Brain microvascular endothelial cell (primary cell): Measurements from ENCODE around the gene SERPINI2.

Experiments used
- DNase-seq: peaks from one replicate; pipeline ENCODE4 v3.0.0-alpha.2; 2020
- H3K27ac ChIP-seq: fragments of 250-450 bp; sonication (Bioruptor Pico); 2 replicates; pipeline ENCODE4 v1.5.1; 2020; ENCODE audit warnings: mild to moderate bottlenecking, moderate library complexity
- H3K27me3 ChIP-seq: fragments of 250-450 bp; sonication (Bioruptor Pico); replicated peaks from 2 replicates; pipeline ENCODE4 v1.5.1; 2020; ENCODE audit warnings: mild to moderate bottlenecking
- H3K36me3 ChIP-seq: fragments of 250-450 bp; sonication (Bioruptor Pico); replicated peaks from 2 replicates; pipeline ENCODE4 v1.5.1; 2020; ENCODE audit warnings: mild to moderate bottlenecking
- H3K4me3 ChIP-seq: 2 replicates; pipeline ENCODE4 v1.5.1; 2011; ENCODE audit warnings: low read depth, mild to moderate bottlenecking, control low read depth, low read length, moderate library complexity
- in situ Hi-C: cut with HindIII; loops from 2 replicates; pipeline ENCODE4 v1.10.0; 2017; ENCODE audit warnings: low sequenced_read_pairs, low pct_ligation_motif_present
- TF ChIP-seq, protein P1 (sequence below): IDR thresholded peaks from 2 replicates; pipeline ENCODE4 v1.5.1; 2011; ENCODE audit warnings: low read depth, mild to moderate bottlenecking, moderate library complexity, low read length, control low read depth, inconsistent platforms; ENCODE audit errors: missing control alignments

The SERPINI2 gene

DNA sequence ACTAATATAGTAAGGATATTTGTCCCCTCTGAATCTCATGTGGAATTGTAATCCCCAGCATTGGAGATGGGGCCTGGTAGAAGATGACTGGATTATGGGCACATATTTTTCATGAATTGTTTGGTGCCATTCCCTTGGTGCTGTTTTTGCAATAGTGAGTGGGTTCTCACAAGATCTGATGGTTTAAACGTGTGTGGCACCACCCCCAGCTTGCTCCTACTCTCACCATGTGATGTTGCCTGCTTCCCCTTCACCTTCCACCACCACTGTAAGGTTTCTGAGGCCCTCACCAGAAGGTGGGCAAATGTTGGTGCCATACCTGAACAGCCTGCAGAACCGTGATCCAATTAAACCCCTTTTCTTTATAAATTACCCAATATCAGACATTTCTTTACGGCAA lies 28.1 kb upstream of the SERPINI2 start:
- Histone ChIP-seq H3K4me3 (no peak overlapping the region), H3K36me3 (no peaks in the 10 kb centered on the region), H3K27me3 (no peaks in the 10 kb centered on the region), H3K27ac (no peak overlapping the region)
- TF ChIP-seq, protein P1, sequence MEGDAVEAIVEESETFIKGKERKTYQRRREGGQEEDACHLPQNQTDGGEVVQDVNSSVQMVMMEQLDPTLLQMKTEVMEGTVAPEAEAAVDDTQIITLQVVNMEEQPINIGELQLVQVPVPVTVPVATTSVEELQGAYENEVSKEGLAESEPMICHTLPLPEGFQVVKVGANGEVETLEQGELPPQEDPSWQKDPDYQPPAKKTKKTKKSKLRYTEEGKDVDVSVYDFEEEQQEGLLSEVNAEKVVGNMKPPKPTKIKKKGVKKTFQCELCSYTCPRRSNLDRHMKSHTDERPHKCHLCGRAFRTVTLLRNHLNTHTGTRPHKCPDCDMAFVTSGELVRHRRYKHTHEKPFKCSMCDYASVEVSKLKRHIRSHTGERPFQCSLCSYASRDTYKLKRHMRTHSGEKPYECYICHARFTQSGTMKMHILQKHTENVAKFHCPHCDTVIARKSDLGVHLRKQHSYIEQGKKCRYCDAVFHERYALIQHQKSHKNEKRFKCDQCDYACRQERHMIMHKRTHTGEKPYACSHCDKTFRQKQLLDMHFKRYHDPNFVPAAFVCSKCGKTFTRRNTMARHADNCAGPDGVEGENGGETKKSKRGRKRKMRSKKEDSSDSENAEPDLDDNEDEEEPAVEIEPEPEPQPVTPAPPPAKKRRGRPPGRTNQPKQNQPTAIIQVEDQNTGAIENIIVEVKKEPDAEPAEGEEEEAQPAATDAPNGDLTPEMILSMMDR = no peak
- no peak for DNase-seq
- in situ Hi-C loops = no loop called here

DNA sequence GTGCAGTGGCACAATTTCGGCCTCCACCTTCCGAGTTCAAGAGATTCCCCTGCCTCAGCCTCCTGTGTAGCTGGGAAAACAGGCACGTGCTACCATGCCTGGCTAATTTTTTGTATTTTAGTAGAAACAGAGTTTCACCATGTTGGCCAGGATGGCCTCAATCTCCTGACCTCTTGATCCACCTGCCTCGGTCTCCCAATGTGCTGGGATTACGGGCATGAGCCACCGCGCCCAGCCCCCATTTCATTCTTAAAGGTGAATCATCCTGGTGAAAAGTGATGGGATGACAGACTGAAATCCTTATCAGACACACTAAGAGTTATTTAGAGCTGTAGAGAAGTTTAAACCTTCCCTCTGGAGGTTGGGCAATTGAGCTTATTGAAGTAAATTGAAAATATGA lies 24.1 kb upstream of the SERPINI2 start:
- H3K4me3 ChIP-seq = no peak overlapping the region
- no peaks in the 10 kb centered on the region for H3K27me3 ChIP-seq
- no peaks in the 10 kb centered on the region for H3K36me3 ChIP-seq
- in situ Hi-C loops = no loop called here
- TF ChIP-seq, protein P1 = no peak
- no peak overlapping the region for H3K27ac ChIP-seq
- DNase-seq = no peak

DNA sequence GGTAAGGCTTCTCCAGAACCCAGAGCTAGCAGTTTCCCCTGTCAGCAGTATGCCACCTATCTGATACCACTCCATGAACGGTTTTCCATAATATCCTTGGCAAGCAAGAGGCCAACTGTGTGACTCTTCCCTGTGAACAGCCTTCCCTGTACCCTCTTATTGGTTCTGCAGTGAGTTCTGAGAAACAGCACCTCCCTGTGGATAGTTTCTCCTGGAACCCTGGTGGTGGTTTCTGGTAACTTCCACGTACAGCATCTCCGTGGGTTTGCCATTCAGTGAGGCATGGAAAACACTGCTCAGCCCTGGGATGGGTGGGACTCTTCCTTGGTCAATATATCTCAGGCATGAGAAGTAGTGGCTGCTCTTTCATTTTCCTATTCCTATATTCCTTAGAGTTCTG lies 19.4 kb upstream of the SERPINI2 start:
- Histone ChIP-seq H3K36me3 (no peaks in the 10 kb centered on the region), H3K4me3 (no peak overlapping the region), H3K27me3 (no peaks in the 10 kb centered on the region), H3K27ac (no peak overlapping the region)
- in situ Hi-C loops = no loop called here
- DNase-seq = no peak
- TF ChIP-seq, protein P1 = no peak

DNA sequence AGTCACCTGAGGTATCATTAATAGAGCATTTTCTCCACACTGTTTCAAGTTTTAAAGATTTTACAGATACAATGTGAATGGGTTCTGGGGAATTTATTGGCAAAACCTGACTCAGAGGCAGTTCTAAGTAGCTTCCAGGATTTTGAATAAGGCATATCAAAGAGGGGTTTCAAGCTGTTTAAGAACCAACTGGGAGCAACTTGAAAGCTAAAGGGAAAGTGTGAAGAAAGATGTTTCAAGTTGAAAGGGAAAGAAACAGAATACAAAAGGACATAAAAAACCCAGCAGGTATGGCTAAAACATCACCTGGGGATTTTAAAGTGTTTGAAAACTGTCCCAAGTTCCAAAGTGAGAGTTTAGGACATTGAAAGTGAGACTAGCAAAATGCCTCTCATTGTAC lies 17.8 kb upstream of the SERPINI2 start:
- TF ChIP-seq, protein P1 = no peak
- no peaks in the 10 kb centered on the region for H3K27me3 ChIP-seq
- no peak overlapping the region for H3K27ac ChIP-seq
- no peaks in the 10 kb centered on the region for H3K36me3 ChIP-seq
- no peak overlapping the region for H3K4me3 ChIP-seq
- in situ Hi-C loops = no loop called here
- DNase-seq = no peak

DNA sequence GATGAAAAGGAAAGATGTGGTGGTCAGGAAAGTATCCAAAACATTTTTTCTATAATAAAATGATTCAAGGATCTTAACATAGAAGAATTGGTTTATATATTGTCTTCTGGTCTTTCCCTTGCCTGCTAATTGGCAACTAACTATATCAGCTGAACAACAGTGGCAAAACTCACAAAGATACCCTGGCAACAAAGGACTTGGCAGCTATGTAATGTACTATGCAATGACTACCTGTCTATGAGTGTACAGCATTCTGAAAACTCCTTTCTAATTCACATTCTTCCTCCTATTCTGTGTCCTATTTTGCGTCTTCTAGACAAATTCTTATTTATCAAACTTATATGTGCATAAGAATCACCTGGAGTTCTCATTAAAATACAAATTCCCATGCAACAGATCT lies 15.7 kb upstream of the SERPINI2 start:
- Histone ChIP-seq H3K27me3 (no peaks in the 10 kb centered on the region), H3K36me3 (no peaks in the 10 kb centered on the region), H3K27ac (no peak overlapping the region), H3K4me3 (no peak overlapping the region)
- in situ Hi-C loops = no loop called here
- no peak for DNase-seq
- TF ChIP-seq, protein P1 = no peak

DNA sequence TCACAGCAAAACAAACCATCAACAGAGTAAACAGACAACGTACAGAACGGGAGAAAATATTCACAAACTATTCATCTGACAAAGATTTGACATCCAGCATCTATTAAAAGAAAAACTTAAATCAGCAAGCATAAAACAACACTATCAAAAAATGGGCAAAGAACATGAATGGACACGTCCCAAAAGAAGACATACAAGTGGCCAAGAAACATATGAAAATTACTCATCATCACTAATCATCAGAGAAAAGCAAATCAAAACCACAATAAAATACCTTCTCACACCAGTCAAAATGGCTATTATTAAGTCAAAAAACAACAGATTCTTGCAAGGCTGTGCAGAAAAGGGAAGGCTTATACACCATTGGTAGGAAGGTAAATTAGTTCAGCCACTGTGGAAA lies 13.7 kb upstream of the SERPINI2 start:
- in situ Hi-C loops = no loop called here
- no peak for DNase-seq
- Histone ChIP-seq H3K4me3 (no peak overlapping the region), H3K36me3 (no peaks in the 10 kb centered on the region), H3K27ac (no peak overlapping the region), H3K27me3 (no peaks in the 10 kb centered on the region)
- TF ChIP-seq, protein P1 = no peak
